GM12891 (cell line): Measurements from ENCODE around the gene JPH2.

ENCODE experiments used
- POLR2A ChIP-seq: IDR thresholded peaks from 2 replicates; pipeline ENCODE4 v1.6.1; 2011; ENCODE audit warnings: low read depth, low read length, control low read depth
- POLR2AphosphoS5 ChIP-seq: IDR thresholded peaks from 2 replicates; pipeline ENCODE4 v1.6.1; 2011; ENCODE audit warnings: low read depth, low read length, control low read depth

DNA sequence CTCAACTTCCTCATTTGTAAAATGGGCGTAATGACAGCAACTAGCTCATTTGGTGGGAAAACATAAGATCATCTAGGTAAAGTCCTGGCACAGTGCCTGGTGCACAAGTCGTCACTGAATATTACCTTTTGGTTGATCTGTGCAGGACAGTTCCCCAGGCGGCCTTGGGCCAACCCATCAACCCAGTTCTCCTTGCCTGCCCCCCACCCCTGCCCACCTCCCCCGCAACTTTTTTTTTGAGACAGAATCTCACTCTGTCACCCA lies 99.2 kb downstream of the JPH2 start:
- TF ChIP-seq POLR2A (no peak), POLR2AphosphoS5 (no peak)
